ENCODE measurements around the gene PARD3B. TPM values are rescaled to one million over a fixed set of nuclear protein-coding genes. Genes with fewer than 3 reads are reported as not detected.

Gene PARD3B
- total and polyA plus RNA-seq, 2 of the 13 experiments (the other 11 are each of a cell fraction or from before 2014, with no cell fraction given): 0.71 to 2.3 TPM

- H3K36me3 ChIP-seq (replicated peaks in 1 of 2; ENCODE audit: control insufficient read depth in 1 of 2, insufficient read depth in 2 of 2, low read length in 2 of 2): no peaks in the 10 kb centered on the region
- no peaks in the 10 kb centered on the region for H3K9me3 ChIP-seq (ENCODE audit: low read length)
- no peak overlapping the region for H3K4me3 ChIP-seq (replicated peaks in 1 of 3; ENCODE audit: insufficient read depth in 1 of 3, low read depth in 2 of 3, low read length in 3 of 3)
- in situ Hi-C loops (cut with HindIII; ENCODE audit: extremely low pct_ligation_motif_present, low pct_unique_long_range_greater_than_20kb) (no loop called here), intact Hi-C loops (cut with micrococcal nuclease; ENCODE audit: unreplicated experiment) (no loop called here)
- no TSS peak for BruUV-seq (replicated peaks)
- no peaks in the 10 kb centered on the region for H3K79me2 ChIP-seq (ENCODE audit: insufficient read depth, low read length)
- no peak overlapping the region for H3K27ac ChIP-seq (ENCODE audit: extremely low read length, insufficient read depth, low read length)
- no peak overlapping the region for H2AFZ ChIP-seq (ENCODE audit: low read length)
- ChIA-PET CTCF (ENCODE audit: low intra/inter-chr PET ratio, low total read pairs) (no interaction called here), POLR2A (no interaction called here)
- FAIRE-seq (no peak), DNase-seq (ENCODE audit: low spot score) (no peak), ATAC-seq (no peak)
- no peak overlapping the region for H3K4me2 ChIP-seq (ENCODE audit: low read depth, low read length)
- 6% methylated on average over 1 of the region's 1 CpG for WGBS (ENCODE audit: low lambda C conversion rate)
- no peak overlapping the region for H3K9ac ChIP-seq (ENCODE audit: insufficient read depth, low read depth, low read length)
- H4K20me1 ChIP-seq (ENCODE audit: insufficient read depth, low read length): no peaks in the 10 kb centered on the region
- H3K4me1 ChIP-seq (ENCODE audit: insufficient read depth, low read length): no peaks in the 10 kb centered on the region
- H3K27me3 ChIP-seq (ENCODE audit: control insufficient read depth in 1 of 2, insufficient read depth in 2 of 2, low read length in 2 of 2): no peaks in the 10 kb centered on the region
- TF ChIP-seq ZNF124 (CRISPR knock-in tag; IDR thresholded peaks at IDR 0.05): no peak
- no peak for TF ChIP-seq ZNF263 (CRISPR knock-in tag; IDR thresholded peaks at IDR 0.05)
- no peak for TF ChIP-seq TCF7L2 (IDR thresholded peaks at IDR 0.05; ENCODE audit: low read depth, low read length)
- TF ChIP-seq, protein P1, sequence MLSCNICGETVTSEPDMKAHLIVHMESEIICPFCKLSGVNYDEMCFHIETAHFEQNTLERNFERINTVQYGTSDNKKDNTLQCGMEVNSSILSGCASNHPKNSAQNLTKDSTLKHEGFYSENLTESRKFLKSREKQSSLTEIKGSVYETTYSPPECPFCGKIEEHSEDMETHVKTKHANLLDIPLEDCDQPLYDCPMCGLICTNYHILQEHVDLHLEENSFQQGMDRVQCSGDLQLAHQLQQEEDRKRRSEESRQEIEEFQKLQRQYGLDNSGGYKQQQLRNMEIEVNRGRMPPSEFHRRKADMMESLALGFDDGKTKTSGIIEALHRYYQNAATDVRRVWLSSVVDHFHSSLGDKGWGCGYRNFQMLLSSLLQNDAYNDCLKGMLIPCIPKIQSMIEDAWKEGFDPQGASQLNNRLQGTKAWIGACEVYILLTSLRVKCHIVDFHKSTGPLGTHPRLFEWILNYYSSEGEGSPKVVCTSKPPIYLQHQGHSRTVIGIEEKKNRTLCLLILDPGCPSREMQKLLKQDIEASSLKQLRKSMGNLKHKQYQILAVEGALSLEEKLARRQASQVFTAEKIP (CRISPR knock-in tag; IDR thresholded peaks at IDR 0.05; ENCODE audit: borderline replicate concordance): no peak
- no peak for TF ChIP-seq ZFP1 (CRISPR knock-in tag; IDR thresholded peaks at IDR 0.05)
- no peak for TF ChIP-seq NCOA5 (CRISPR knock-in tag; IDR thresholded peaks at IDR 0.05)
- TF ChIP-seq NFKB2 (CRISPR knock-in tag; IDR thresholded peaks at IDR 0.05; ENCODE audit: borderline replicate concordance): no peak
- TF ChIP-seq ZHX1 (CRISPR knock-in tag; IDR thresholded peaks at IDR 0.05; ENCODE audit: low read depth): no peak
- no peak for TF ChIP-seq ZNF605 (CRISPR knock-in tag; IDR thresholded peaks at IDR 0.05)
- TF ChIP-seq ZNF530 (CRISPR knock-in tag; IDR thresholded peaks at IDR 0.05; ENCODE audit: low read depth): no peak
- TF ChIP-seq ZKSCAN8 (CRISPR knock-in tag; IDR thresholded peaks at IDR 0.05; ENCODE audit: borderline replicate concordance): no peak
Measured at GRCh38 chr2:205456682-205457081, 911.4 kb downstream of the PARD3B start.

Data from HepG2 (cell line).